ENCODE measurements around the gene CCL22.

Gene CCL22

DNA sequence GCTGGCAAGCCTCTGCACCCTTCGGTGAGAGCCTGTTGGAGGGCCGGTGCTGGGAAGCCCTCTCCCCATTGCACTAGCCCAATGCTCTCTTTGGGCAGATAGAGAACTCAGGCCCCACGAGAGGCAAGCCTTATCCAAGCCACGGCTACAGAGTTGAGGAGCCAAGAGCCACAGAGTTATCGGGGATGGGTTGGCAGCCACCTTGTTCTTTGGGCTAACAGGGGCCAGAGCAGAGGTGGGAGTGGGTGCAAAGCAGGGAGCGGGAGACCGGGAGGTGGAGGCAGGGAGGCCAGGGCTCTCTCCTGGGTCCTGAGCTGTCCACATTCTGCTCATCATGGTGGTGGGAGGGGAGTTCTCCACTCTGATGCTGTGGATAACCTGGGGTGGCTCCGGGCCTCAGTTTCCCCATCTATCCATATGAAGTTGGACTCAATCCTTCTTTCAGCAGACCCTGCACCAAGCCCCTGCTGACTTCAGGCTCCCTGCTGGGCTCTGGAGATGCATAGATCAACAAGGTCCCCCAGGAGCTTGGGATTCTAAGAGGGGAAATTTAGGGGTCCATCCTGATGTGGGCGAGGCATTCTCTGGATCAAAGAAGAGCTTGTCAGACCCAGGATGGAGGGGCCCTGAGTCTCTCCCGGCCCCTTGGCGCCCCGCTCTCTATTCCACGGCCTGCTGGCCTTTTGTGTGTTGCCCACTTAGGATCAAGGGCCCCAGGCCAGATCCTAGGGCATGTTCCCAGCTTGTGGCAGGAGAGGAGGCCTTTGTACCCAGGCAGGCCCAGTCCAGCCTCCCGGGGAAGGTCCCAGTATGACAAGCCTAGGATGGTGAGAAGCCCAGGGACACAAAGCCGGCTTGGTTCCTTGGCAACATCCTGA, 13.2 kb downstream of the CCL22 start:
- H3F3A ChIP-seq (ENCODE audit: low read depth) = no peaks in the 10 kb centered on the region
- H3K4me2 ChIP-seq (ENCODE audit: low read depth, low read length, poor library complexity, severe bottlenecking) = no peak overlapping the region
- no peak overlapping the region for H2AFZ ChIP-seq (ENCODE audit: low read length)

DNA sequence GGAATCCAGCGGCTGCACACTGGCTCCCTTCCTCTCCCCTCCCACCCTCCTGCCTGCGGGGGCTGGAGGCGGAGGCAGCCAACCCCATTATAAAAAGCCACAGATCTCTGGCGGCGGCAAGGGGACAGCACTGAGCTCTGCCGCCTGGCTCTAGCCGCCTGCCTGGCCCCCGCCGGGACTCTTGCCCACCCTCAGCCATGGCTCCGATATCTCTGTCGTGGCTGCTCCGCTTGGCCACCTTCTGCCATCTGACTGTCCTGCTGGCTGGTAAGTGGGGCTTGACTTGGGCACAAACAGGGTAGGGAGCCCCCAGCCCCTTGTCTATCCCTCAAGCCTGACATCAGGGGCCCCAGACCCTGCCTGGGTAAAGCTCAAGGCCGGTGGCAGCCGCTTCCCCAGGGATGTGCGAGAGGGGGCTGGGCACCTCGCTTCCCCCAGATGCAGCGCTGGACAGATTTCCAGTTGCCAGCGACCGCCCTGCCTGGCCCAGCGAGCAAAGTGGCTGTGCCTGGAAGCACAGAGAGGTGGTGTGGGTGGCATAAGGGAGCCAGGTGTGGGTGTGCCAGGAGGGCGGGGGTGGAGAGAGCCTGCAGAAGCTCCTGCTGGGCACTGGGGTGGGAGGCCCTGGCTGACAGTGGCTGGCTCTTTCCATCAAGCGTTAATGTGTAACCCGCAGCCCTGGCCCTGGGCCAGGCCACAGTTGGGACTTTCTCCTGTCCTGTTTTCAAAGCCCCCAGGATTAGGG, 14.0 kb downstream of the CCL22 start, which contains the start of gene CX3CL1:
Gene CX3CL1, plus strand, starts transcription at position 119 of the 745 bp plus-strand sequence. Its CDS starts 79 bp downstream, at position 198.
- H3K9me3 ChIP-seq (ENCODE audit: insufficient read depth, low read depth, low read length) = no peaks in the 10 kb centered on the region
- H3K9me2 ChIP-seq (replicated peaks; ENCODE audit: low read depth, low read length) = no peaks in the 10 kb centered on the region
- no peaks in the 10 kb centered on the region for H3K27me3 ChIP-seq (ENCODE audit: insufficient read depth, low read length, poor library complexity, severe bottlenecking)
- no peaks in the 10 kb centered on the region for H4K20me1 ChIP-seq (ENCODE audit: insufficient read depth, low read length, poor library complexity, severe bottlenecking)
- H3K36me3 ChIP-seq (ENCODE audit: insufficient read depth, low read length) = no peaks in the 10 kb centered on the region
- H3K4me2 ChIP-seq (ENCODE audit: low read depth, low read length, poor library complexity, severe bottlenecking) = no peak within 1 kb of the TSS
- no peaks in the 10 kb centered on the region for H3F3A ChIP-seq (ENCODE audit: low read depth)
- peaks cover 5% of the 10 kb centered on the region for H3K4me1 ChIP-seq (ENCODE audit: insufficient read depth, low read length, poor library complexity, severe bottlenecking)
- no peaks in the 10 kb centered on the region for H3K79me2 ChIP-seq (ENCODE audit: insufficient read depth, low read length)
- no peak within 1 kb of the TSS for H2AFZ ChIP-seq (ENCODE audit: low read length)
- no peak within 1 kb of the TSS for H3K9ac ChIP-seq (ENCODE audit: low read depth, low read length, poor library complexity, severe bottlenecking)
- TF ChIP-seq CTCF (conservative IDR thresholded peaks at IDR 0.05; ENCODE audit: low read length) = no peak
- no peak for TF ChIP-seq EZH2phosphoT487 (IDR thresholded peaks at IDR 0.05; ENCODE audit: borderline replicate concordance)
- no peak within 1 kb of the TSS for H3K4me3 ChIP-seq (ENCODE audit: low read length, poor library complexity, severe bottlenecking)

More for the DNA sequence above, 13.2 kb downstream of the CCL22 start:
- Histone ChIP-seq H3K27me3 (ENCODE audit: insufficient read depth, low read length, poor library complexity, severe bottlenecking) (no peaks in the 10 kb centered on the region), H3K9ac (ENCODE audit: low read depth, low read length, poor library complexity, severe bottlenecking) (no peak overlapping the region), H3K79me2 (ENCODE audit: insufficient read depth, low read length) (no peaks in the 10 kb centered on the region), H3K4me1 (ENCODE audit: insufficient read depth, low read length, poor library complexity, severe bottlenecking) (peaks cover under 1% of the 10 kb centered on the region), H3K9me2 (replicated peaks; ENCODE audit: low read depth, low read length) (no peaks in the 10 kb centered on the region), H3K36me3 (ENCODE audit: insufficient read depth, low read length) (no peaks in the 10 kb centered on the region), H3K9me3 (ENCODE audit: insufficient read depth, low read depth, low read length) (no peaks in the 10 kb centered on the region), H4K20me1 (ENCODE audit: insufficient read depth, low read length, poor library complexity, severe bottlenecking) (no peaks in the 10 kb centered on the region), H3K4me3 (ENCODE audit: low read length, poor library complexity, severe bottlenecking) (no peak overlapping the region)
- TF ChIP-seq EZH2phosphoT487 (IDR thresholded peaks at IDR 0.05; ENCODE audit: borderline replicate concordance) (no peak), CTCF (conservative IDR thresholded peaks at IDR 0.05; ENCODE audit: low read length) (no peak)

DNA sequence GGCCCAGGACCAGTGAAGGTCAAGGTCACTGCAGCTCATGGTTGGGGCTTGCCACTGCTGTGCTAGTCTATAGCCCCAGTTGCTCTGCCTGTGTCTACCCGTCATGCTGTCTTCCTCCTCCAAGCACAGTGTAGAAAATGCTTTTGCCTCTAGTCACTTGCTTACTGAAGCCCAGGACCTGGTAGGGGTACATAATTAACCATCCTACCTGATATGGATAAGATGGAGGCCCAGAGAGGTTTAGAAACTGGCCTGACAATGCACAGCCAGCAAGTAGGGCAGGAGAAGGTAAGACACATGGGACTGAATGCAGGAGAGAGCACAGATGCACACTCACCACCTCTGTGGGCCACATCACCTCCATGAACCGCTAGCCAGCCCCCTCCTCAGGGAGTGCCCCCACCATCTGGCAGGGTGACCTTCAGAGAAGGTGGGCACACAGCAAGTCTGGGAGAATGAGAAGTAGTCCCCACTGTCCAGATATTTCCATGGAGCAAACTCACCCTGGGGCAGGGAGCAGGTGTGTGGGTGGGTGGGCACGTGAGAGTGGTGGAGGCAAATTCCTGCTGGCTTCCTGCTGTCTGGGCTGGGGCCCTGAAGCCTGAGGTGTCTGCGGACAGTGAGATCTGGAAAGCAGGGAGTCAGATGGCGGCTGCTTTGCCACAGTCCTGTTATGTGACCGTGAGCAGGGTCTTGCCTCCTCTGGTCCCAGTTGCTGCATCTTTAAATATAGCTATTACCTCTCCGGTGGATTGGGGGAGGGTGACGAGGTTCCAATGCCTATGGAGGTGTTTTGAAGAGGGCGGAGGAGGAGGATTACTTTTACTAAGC, 14.7 kb downstream of the CCL22 start:
- H3K27me3 ChIP-seq (ENCODE audit: insufficient read depth, low read length, poor library complexity, severe bottlenecking) = no peaks in the 10 kb centered on the region
- H3K4me2 ChIP-seq (ENCODE audit: low read depth, low read length, poor library complexity, severe bottlenecking) = no peak overlapping the region
- TF ChIP-seq CTCF (conservative IDR thresholded peaks at IDR 0.05; ENCODE audit: low read length) = no peak
- no peak for TF ChIP-seq EZH2phosphoT487 (IDR thresholded peaks at IDR 0.05; ENCODE audit: borderline replicate concordance)
- no peaks in the 10 kb centered on the region for H3K36me3 ChIP-seq (ENCODE audit: insufficient read depth, low read length)
- H3K4me3 ChIP-seq (ENCODE audit: low read length, poor library complexity, severe bottlenecking) = no peak overlapping the region
- H3K9ac ChIP-seq (ENCODE audit: low read depth, low read length, poor library complexity, severe bottlenecking) = no peak overlapping the region
- H2AFZ ChIP-seq (ENCODE audit: low read length) = no peak overlapping the region
- no peaks in the 10 kb centered on the region for H3K9me2 ChIP-seq (replicated peaks; ENCODE audit: low read depth, low read length)
- no peaks in the 10 kb centered on the region for H3K79me2 ChIP-seq (ENCODE audit: insufficient read depth, low read length)
- H3F3A ChIP-seq (ENCODE audit: low read depth) = no peaks in the 10 kb centered on the region
- H4K20me1 ChIP-seq (ENCODE audit: insufficient read depth, low read length, poor library complexity, severe bottlenecking) = no peaks in the 10 kb centered on the region
- H3K9me3 ChIP-seq (ENCODE audit: insufficient read depth, low read depth, low read length) = no peaks in the 10 kb centered on the region
- peaks cover 7% of the 10 kb centered on the region for H3K4me1 ChIP-seq (ENCODE audit: insufficient read depth, low read length, poor library complexity, severe bottlenecking)
